CD4-positive, alpha-beta T cell treated with Interleukin-15 for 4 hours (primary cell): ENCODE data around the gene PLAAT3.
"Not testable (repeated sequence)": the region's sequence is repeated elsewhere in the genome, so short reads cannot be mapped to it uniquely, and the experiment has no call there.

Source experiments
- DNase-seq: peaks from one replicate; pipeline ENCODE4 v3.0.0-alpha.2; 2020; ENCODE audit warnings: low spot score

Gene PLAAT3

GRCh38 chr11:63537293-63538101 is 76.7 kb downstream of the PLAAT3 start:
- no peak for DNase-seq

DNA sequence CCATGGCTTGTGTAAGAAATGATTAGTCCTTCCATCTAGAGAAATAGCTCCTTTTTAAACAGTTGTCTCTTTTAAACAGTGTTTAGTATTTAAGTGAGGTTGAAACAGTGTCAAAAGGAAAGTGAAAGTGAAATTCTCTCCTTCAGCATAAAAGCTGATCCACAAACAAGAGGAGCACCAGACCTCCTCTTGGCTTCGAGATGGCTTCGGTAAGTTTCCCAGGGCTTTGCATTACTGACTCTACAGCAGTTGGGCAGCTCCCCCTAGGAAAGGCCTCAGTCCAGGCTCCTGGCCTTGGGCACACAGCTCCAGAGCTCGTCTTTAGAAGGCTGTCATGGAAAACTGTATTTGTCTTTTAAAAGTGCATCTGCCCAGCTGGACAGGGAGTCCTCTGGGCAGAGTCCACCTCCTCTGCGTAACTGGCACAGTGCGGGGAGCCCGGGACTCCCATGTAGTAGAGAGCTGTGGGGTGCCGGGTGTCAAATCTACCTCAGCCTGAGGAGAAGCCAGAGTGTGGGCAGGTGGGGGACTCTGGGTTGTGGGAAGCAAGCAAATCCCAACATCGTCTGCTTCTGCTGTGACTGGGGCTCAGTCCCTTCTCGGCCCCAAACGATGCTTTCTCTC is 77.5 kb downstream of the PLAAT3 start, which contains the start of gene PLAAT4:
Gene PLAAT4 (plus strand): TSS at position 140 of the 624 bp plus-strand sequence. CDS start 61 bp downstream, at position 201.
- DNase-seq: peak; percentile 54

DNA sequence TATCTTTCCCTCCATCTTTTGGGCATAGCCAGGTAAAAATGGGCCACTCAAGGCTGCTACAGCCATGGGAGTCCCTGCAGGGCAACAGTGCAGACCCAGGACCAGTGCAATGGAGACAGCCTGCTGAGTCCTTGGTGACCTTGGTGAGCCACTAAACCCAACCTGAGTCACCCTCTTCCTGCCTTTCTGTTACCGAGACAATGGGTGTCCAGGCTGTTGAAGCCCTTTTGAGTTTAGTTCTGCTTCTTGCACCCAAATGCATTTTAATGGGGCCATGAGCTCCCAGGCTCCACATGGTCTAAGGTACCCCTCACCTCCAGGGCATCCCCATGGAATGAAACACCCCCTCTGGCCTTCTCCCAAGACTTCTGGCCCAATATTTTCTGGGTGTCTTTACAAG is 78.5 kb downstream of the PLAAT3 start:
- DNase-seq: peak; percentile 58

GRCh38 chr11:63534895-63535461 is 79.3 kb downstream of the PLAAT3 start:
- DNase-seq: peak; percentile 30

GRCh38 chr11:63534076-63534475 is 80.2 kb downstream of the PLAAT3 start:
- no peak for DNase-seq

DNA sequence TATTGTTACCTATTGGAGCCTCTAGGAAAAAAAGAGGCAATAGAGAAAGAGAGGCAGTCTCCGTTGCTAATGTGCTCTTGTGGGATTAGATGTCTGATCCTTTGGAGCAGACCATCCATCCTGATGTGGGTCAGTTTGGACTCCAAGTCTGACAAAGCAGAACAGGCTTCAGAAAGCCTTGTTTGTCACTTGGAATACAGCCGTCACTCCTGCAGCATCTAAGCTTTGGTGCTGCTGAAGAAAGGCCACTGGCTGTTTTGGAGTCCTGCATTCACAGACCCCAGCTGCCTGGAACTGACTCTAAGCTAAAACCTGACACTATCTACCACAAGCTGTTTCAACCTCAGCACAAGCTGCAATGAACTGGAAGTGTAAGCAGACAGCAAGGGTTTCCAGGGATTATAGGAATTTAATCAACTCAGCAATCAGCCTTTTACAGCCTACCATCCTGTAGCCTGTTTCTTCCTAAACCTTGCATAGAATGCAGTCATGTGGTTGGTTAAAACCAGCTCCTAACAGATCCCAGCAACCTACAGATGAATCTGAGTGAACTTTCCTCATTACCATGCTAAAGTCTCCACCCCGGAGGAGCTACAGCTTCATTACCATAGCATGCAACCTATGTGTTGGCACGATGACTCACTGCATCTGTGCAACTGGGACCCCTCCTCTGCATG is 81.3 kb downstream of the PLAAT3 start:
- no peak for DNase-seq

GRCh38 chr11:63532117-63532516 is 82.1 kb downstream of the PLAAT3 start:
- DNase-seq: no peak

DNA sequence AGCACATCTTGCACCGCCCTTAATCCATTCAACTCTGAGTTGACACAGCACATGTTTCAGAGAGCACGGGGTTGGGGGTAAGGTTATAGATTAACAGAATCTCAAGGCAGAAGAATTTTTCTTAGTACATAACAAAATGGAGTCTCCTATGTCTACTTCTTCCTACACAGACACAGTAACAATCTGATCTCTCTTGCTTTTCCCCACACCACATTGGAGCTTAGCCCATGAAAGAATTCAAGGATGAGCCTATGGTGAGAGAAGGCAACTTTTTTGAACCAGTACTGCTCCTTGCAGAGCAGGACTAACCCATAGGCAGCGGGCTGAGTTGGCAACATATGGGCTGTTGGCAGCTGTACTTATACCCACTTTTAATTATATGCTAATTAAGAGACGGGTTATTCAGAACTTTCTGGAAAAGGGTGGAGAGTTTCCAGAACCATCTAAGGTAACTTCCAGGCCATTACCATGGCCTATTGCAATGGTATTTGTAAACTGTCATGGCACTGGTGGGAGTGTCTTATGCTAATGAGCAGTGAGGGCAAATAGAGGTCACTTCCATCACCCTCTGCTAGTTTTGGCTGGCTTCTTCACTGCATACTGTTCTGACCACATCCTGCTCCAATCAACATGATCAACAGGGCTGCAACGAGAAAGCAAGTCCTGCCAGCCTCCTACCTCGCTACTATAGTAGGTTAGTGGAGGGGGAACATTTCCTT is 83.0 kb downstream of the PLAAT3 start:
- peak; percentile 73 for DNase-seq

GRCh38 chr11:63530021-63530420 is 84.2 kb downstream of the PLAAT3 start:
- DNase-seq: no peak

GRCh38 chr11:63529373-63529772 is 84.9 kb downstream of the PLAAT3 start:
- not testable (repeated sequence) for DNase-seq

DNA sequence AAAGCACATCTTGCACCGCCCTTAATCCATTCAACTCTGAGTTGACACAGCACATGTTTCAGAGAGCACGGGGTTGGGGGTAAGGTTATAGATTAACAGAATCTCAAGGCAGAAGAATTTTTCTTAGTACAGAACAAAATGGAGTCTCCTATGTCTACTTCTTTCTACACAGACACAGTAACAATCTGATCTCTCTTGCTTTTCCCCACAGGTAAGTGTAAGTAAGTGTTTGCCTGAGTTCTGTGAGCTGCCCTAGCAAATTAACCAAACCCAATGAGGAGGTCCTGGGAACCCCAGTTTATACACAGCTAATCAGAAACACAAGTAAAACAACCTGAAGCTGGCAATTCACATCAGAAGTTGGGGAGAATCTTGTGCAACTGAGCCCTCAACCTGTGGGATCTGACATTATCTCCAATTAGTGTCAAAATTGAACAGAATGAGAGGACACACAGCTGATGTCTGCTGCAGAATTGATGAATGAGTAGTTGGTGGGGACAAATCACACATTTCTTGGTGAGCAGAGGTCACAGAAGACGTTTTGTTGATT is 85.4 kb downstream of the PLAAT3 start:
- not testable (repeated sequence) for DNase-seq

DNA sequence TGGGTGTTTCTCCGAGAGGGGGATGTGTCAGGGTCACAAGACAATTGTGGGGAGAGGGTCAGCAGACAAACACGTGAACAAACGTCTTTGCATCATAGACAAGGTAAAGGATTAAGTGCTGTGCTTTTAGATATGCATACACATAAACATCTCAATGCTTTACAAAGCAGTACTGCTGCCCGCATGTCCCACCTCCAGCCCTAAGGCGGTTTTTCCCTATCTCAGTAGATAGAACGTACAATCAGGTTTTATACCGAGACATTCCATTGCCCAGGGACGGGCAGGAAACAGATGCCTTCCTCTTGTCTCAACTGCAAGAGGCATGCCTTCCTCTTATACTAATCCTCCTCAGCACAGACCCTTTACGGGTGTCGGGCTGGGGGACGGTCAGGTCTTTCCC is 86.1 kb downstream of the PLAAT3 start:
- not testable (repeated sequence) for DNase-seq

- no peak for DNase-seq
Measured at GRCh38 chr11:63527667-63528066, 86.6 kb downstream of the PLAAT3 start.
